Tibial artery (tissue), 4 donors: ENCODE data around the gene TPRG1.

Source experiments
- DNase-seq, 2 donors: peaks; one replicate each; pipeline ENCODE4 v3.0.0-alpha.2; 2019
- H3K27ac ChIP-seq, 2 donors: fragments of 200-600 bp; sonication (generic) in 1 of 2; 1 replicate in 1 of 2; 2 replicates in 1 of 2; pipeline ENCODE4 v1.5.1; 2018 to 2019; ENCODE audit warnings: mild to moderate bottlenecking in 1 of 2
- H3K27me3 ChIP-seq, 2 donors: fragments of 200-600 bp; sonication (generic) in 1 of 2; one replicate each; pipeline versions ENCODE4 v1.5.1 to v1.6.0; 2016 to 2019
- H3K36me3 ChIP-seq, 3 donors: fragments of 200-600 bp; sonication (generic) in 2 of 3; one replicate each; pipeline ENCODE4 v1.5.1; 2016 to 2019; ENCODE audit warnings: mild to moderate bottlenecking in 2 of 3
- H3K4me1 ChIP-seq, 4 donors: fragments of 200-600 bp; sonication (generic) in 2 of 4; 1 replicate in 3 of 4; 2 replicates in 1 of 4; pipeline ENCODE4 v1.5.1; 2016 to 2019
- H3K4me3 ChIP-seq, 2 donors: fragments of 200-600 bp; sonication (generic) in 1 of 2; 1 replicate in 1 of 2; 2 replicates in 1 of 2; pipeline ENCODE4 v1.5.1; 2018 to 2019; ENCODE audit warnings: mild to moderate bottlenecking in 2 of 2
- H3K9me3 ChIP-seq, 3 donors: fragments of 200-600 bp; sonication (generic) in 1 of 3; one replicate each; pipeline ENCODE4 v1.5.1; 2016 to 2019
- intact Hi-C: fragments of 100-400 bp; cut with DNase I; formaldehyde crosslinking; loops from one replicate; pipeline ENCODE4 v1.15.0; 2023; ENCODE audit warnings: low total_unique reads
- TF ChIP-seq, protein P1 (sequence below), 2 experiments: fragments of 200-600 bp in 1 of 2; fragments of 450-650 bp in 1 of 2; IDR thresholded peaks; one replicate each; pipeline ENCODE4 v1.5.1; 2017 to 2019; ENCODE audit warnings: antibody characterized with exemption in 2 of 2, mild to moderate bottlenecking in 1 of 2, moderate library complexity in 1 of 2

TPRG1 gene

DNA sequence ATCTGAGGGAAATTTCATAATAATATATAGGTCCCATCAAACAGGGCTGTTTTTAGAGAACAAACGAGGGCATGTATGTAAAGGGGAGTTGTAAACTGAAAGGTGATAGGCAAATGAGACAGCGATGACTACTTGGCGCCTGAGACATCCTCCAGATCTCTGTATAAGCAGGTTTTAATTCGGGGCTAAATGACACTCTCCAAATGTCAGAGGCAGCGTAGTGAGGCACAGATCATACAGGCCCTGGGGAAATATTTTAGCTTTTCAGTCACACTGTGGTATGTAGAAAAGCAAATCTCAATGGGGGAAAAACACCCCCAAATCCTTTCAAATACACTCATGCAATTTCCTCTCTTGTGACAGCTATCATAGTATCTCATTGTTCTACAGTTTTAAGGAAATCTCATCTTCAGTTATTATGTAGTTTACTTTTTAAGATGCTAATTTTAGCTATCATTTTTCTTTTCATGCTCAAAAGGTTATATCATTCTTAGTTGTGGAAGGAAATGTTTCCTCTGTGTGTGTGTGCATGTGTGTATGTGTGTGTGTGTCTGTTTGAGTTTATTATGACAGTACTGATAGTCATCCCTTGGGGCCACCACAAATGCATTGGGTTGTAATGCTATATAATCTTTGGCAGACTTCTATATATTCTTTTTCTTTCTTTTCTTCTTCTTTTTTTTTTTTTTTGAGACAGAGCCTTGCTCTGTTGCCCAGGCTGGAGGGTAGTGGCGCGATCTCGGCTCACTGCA, 1.1 kb downstream of the TPRG1 start:
- no peaks in the 10 kb centered on the region for H3K4me1 ChIP-seq
- no peaks in the 10 kb centered on the region for H3K27me3 ChIP-seq
- no peak for DNase-seq
- intact Hi-C loops: no loop called here
- no peaks in the 10 kb centered on the region for H3K36me3 ChIP-seq
- no peaks in the 10 kb centered on the region for H3K9me3 ChIP-seq
- TF ChIP-seq, protein P1, sequence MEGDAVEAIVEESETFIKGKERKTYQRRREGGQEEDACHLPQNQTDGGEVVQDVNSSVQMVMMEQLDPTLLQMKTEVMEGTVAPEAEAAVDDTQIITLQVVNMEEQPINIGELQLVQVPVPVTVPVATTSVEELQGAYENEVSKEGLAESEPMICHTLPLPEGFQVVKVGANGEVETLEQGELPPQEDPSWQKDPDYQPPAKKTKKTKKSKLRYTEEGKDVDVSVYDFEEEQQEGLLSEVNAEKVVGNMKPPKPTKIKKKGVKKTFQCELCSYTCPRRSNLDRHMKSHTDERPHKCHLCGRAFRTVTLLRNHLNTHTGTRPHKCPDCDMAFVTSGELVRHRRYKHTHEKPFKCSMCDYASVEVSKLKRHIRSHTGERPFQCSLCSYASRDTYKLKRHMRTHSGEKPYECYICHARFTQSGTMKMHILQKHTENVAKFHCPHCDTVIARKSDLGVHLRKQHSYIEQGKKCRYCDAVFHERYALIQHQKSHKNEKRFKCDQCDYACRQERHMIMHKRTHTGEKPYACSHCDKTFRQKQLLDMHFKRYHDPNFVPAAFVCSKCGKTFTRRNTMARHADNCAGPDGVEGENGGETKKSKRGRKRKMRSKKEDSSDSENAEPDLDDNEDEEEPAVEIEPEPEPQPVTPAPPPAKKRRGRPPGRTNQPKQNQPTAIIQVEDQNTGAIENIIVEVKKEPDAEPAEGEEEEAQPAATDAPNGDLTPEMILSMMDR (IDR thresholded peaks at IDR 0.05): no peak
- H3K4me3 ChIP-seq: no peak overlapping the region
- no peak overlapping the region for H3K27ac ChIP-seq

DNA sequence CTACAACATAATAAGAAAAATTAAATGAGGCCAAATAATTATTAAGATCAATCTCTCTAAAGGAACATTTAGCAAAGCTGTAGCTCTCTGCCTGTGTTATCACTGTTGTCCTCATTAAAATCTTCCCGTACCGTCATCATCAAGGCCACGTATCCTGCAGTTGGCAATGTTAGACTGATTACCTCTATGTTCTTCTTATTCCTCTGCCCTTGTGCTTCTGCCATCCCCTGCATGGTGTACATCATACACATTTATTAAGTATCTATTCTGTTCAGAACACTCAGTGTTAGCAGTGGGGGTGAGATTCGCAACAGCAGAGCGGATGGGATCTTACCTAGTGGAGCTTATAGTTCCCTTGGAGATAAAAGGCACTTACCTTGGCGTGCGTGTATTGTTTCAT, 12.8 kb downstream of the TPRG1 start:
- no peak overlapping the region for H3K27ac ChIP-seq
- H3K36me3 ChIP-seq: no peaks in the 10 kb centered on the region
- TF ChIP-seq, protein P1 (IDR thresholded peaks at IDR 0.05): no peak
- H3K9me3 ChIP-seq: peaks cover 0 to 10% (median 9%) of the 10 kb centered on the region in 3 donors
- intact Hi-C loops: no loop called here
- no peaks in the 10 kb centered on the region for H3K27me3 ChIP-seq
- H3K4me1 ChIP-seq: peaks cover 0 to 17% (median 5%) of the 10 kb centered on the region in 4 donors
- no peak for DNase-seq
- no peak overlapping the region for H3K4me3 ChIP-seq

DNA sequence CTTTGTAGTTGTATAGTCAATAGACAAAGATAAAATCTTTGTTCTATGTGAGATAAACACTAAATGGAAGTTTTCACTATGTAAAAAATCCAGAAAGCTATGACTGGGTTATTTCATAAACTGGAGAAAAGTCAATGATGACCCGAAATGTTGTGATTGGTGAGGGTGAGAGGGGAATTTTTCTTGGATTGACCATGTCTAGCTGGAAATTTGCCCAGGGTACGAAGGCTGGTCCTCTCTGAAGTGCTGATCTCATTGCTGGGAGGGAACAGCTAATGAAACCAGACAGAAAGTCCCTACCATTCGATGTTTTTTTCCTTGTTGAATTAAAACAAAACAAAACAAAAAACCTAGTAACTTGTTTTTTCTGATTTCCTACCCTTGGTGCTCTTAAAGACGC, 14.3 kb downstream of the TPRG1 start:
- Histone ChIP-seq H3K27ac (peak overlapping the region; percentile 49 to 56), H3K4me1 (peaks cover 0 to 17% (median 5%) of the 10 kb centered on the region in 4 donors), H3K36me3 (no peaks in the 10 kb centered on the region), H3K27me3 (no peaks in the 10 kb centered on the region), H3K9me3 (peaks cover 0 to 3% (median 0%) of the 10 kb centered on the region in 3 donors), H3K4me3 (no peak overlapping the region)
- TF ChIP-seq, protein P1 (IDR thresholded peaks at IDR 0.05): no peak
- intact Hi-C loops: no loop called here
- DNase-seq: peak; percentile 44 to 79

DNA sequence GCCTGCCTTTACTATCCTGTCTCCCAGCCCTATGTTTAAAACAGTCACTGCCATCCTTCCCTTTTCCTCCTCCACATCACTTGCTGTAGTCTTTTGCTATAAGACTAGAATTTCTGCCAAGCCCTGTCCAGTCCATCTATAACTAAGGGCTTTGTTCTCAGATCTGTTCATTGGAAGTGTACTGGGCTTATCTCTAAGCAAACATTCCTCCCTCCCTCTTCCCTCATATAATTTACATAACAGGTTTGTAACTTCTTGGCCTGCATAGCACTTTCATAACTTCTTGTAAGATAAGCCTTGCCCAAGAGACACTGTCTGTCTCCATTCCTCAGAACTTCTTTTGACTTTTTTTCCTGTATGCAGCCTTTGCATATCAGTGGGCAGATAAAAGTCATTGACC, 16.7 kb downstream of the TPRG1 start:
- intact Hi-C loops: no loop called here
- Histone ChIP-seq H3K9me3 (peaks cover 0 to 17% (median 0%) of the 10 kb centered on the region in 3 donors), H3K27ac (no peak overlapping the region), H3K36me3 (no peaks in the 10 kb centered on the region), H3K4me3 (no peak overlapping the region), H3K4me1 (peaks cover 0 to 17% (median 5%) of the 10 kb centered on the region in 4 donors), H3K27me3 (no peaks in the 10 kb centered on the region)
- no peak for DNase-seq
- TF ChIP-seq, protein P1 (IDR thresholded peaks at IDR 0.05): no peak

DNA sequence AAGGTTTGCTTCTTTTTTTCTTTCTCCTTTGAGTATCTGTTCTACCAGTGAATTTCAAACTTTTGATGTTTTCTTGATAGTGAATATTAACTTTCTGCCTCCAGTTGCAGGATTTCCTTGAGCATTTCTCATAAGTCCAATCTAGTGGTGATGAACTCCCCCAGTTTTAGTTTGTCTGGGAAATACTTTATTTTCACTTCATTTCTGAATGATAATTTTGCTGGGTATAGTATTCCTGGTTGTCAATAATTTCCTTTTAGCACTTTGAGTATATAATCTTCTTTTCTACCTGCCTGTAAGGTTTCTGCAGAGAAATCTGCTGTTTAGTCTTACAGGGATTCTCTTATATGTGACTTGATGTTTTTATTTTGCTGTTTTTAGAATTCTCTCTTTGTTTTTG, 21.0 kb downstream of the TPRG1 start:
- Histone ChIP-seq H3K27me3 (no peaks in the 10 kb centered on the region), H3K4me3 (no peak overlapping the region), H3K36me3 (no peaks in the 10 kb centered on the region), H3K4me1 (peaks cover 0 to 7% (median 2%) of the 10 kb centered on the region in 4 donors), H3K27ac (no peak overlapping the region), H3K9me3 (peaks cover 0 to 17% (median 0%) of the 10 kb centered on the region in 3 donors)
- intact Hi-C loops: no loop called here
- DNase-seq: no peak
- TF ChIP-seq, protein P1 (IDR thresholded peaks at IDR 0.05): no peak
